Measurements from ENCODE around the gene WDFY3.
"Not testable (repeated sequence)": the region's sequence is repeated elsewhere in the genome, so short reads cannot be mapped to it uniquely, and the experiment has no call there.

Gene WDFY3

GRCh38 chr4:84846985-84847384 is 119.5 kb downstream of the WDFY3 start:
- TF ChIP-seq CTCF (conservative IDR thresholded peaks at IDR 0.05) (no peak), ZFX (IDR thresholded peaks at IDR 0.05) (no peak)
- no peak overlapping the region for H3K27ac ChIP-seq

DNA sequence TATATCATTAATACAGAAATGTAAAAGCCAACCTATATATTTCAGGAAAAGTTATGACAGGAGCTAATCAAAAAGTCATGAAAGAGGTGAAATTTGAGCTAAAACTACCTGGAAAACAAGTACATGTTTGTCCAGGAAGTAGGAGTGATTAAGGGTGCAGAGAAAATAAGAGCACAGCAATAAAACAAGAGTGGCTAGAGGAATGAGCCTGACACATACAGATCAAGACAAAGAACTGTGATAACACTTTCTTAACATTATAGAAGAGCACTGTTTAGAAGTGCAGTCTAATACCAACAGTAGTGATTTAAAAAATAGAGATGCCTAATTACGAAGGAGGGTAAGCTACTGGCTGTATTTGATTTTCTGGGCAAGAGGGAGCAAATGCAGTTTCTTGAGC is 125.1 kb downstream of the WDFY3 start:
- no peak overlapping the region for H3K27ac ChIP-seq
- TF ChIP-seq ZFX (IDR thresholded peaks at IDR 0.05) = no peak
- no peak for TF ChIP-seq CTCF (conservative IDR thresholded peaks at IDR 0.05)

DNA sequence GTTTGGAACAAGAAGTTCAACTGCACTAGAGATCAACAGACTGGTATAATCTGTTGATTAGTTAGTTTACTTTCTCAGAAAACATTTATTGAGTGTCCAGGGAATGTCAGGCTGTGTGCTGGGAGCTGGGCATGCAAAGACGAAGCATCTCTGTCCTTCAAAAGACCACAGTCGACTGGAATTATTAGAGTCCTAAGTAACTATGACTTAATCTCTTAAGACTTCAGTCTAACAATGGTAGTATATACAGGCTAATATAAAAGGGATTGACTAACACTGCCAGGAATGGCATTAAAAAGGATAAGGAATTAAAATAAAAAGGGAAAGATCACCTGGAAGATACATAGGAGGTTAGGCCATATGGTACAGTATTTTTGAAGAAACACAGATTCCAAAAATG is 128.7 kb downstream of the WDFY3 start:
- TF ChIP-seq ZFX (IDR thresholded peaks at IDR 0.05) = no peak
- TF ChIP-seq CTCF (conservative IDR thresholded peaks at IDR 0.05) = no peak
- H3K27ac ChIP-seq = no peak overlapping the region

GRCh38 chr4:84829633-84830032 is 136.9 kb downstream of the WDFY3 start:
- not testable (repeated sequence) for H3K27ac ChIP-seq

DNA sequence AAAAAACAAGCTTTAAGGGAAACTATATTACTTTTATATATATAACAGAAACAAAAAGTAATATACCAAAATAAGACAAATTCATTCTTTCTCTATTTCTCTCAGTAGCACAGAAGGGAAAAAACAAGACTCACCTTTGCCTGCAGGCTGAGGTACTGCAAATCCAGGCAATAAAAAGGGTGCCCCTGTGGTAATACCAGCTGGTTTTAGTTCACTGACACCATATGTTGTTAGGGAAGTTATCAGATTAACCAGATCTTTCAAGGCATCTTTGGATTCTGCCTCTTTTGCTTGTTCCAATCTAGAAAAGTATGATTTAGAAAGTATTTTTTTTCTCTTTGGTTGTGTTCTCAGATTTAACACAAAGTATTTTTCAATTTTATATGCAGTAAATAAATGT is 139.8 kb downstream of the WDFY3 start:
- TF ChIP-seq ZFX (IDR thresholded peaks at IDR 0.05) (no peak), CTCF (conservative IDR thresholded peaks at IDR 0.05) (no peak)
- H3K27ac ChIP-seq = no peak overlapping the region

DNA sequence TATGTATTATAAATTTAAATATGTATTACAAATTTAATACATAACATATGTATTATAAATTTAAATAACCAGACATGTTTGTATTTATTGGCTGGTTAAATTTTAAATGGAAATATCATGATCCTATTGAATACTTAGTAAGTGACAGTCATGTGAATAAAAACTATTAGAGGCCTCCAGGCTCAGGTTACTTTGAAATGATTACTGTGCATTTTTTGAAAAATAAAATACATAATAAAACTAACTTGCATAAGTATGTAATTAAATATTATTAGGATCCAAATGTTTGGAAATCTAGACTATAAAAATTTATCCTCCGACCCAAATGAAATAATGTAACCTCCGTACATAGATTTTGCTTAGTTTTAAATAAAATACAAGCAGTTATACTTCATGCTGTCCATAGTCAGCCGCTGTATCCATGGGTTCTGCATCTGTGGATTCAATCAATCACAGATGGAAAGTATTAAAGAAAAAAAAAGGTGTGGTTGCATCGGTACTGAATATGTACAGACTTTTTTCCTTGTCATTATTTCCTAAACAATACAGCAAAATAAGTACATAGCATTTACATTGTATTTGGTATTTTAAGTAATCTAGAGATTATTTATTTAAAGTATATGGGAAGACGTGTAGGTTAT is 140.7 kb downstream of the WDFY3 start:
- H3K27ac ChIP-seq = no peak overlapping the region
- TF ChIP-seq ZFX (IDR thresholded peaks at IDR 0.05) = no peak
- TF ChIP-seq CTCF (conservative IDR thresholded peaks at IDR 0.05) = no peak

DNA sequence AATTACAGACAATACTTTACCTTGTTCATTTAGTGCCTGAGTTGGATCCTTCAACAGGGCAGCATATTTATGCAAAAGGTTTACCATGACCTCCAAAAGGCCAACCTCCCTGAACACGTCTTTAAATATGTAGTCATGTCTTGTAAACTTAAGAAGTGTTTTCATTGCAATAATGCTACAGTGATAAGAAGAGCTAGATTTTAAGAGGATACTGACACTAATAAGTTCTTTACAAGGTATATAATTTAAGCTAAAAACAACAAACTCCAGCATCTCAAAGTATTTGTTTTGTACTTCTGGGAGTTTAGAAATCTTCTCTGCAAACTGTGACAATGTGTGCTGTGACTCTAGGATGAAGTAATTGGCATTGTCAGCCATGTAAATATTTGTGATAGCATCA is 145.4 kb downstream of the WDFY3 start:
- no peak for TF ChIP-seq CTCF (conservative IDR thresholded peaks at IDR 0.05)
- TF ChIP-seq ZFX (IDR thresholded peaks at IDR 0.05) = no peak
- H3K27ac ChIP-seq = no peak overlapping the region

- TF ChIP-seq CTCF (conservative IDR thresholded peaks at IDR 0.05) (no peak), ZFX (IDR thresholded peaks at IDR 0.05) (no peak)
- no peak overlapping the region for H3K27ac ChIP-seq
Measured at GRCh38 chr4:84814094-84814750, 152.3 kb downstream of the WDFY3 start.

Data from C4-2B (cell line).